Activated T-cell treated with anti-CD3 and anti-CD28 coated beads, Interleukin-2, amount 50 U/mL, for 24 hours (primary cell): ENCODE data around the gene MFSD6L.
"Not testable (repeated sequence)": the region's sequence is repeated elsewhere in the genome, so short reads cannot be mapped to it uniquely, and the experiment has no call there.

Source experiments
- DNase-seq: peaks from one replicate; pipeline ENCODE4 v3.0.0-alpha.2; 2020
- H3K27ac Mint-ChIP-seq: 2 replicates; pipeline ENCODE4 v1.8.0; 2020; ENCODE audit warnings: mild to moderate bottlenecking, mixed read lengths
- H3K27me3 Mint-ChIP-seq: 2 replicates; pipeline ENCODE4 v1.8.0; 2020; ENCODE audit warnings: mixed read lengths
- H3K36me3 Mint-ChIP-seq: 2 replicates; pipeline ENCODE4 v1.8.0; 2020; ENCODE audit warnings: low read depth, mixed read lengths
- H3K4me1 Mint-ChIP-seq: 2 replicates; pipeline ENCODE4 v1.8.0; 2020; ENCODE audit warnings: low read depth, mixed read lengths
- H3K4me3 Mint-ChIP-seq: 2 replicates; pipeline ENCODE4 v1.8.0; 2020; ENCODE audit warnings: mild to moderate bottlenecking, moderate library complexity, mixed read lengths
- H3K9me3 Mint-ChIP-seq: 2 replicates; pipeline ENCODE4 v1.8.0; 2020; ENCODE audit warnings: mixed read lengths

The MFSD6L gene

GRCh38 chr17:8806926-8807550 is 7.9 kb upstream of the MFSD6L start:
- Mint-ChIP-seq H3K4me3 (no peak overlapping the region), H3K27ac (no peak overlapping the region), H3K9me3 (peaks cover 27% of the 10 kb centered on the region), H3K27me3 (no peaks in the 10 kb centered on the region), H3K36me3 (peaks cover 19% of the 10 kb centered on the region), H3K4me1 (peaks cover 3% of the 10 kb centered on the region)
- no peak for DNase-seq

- DNase-seq: no peak
- Mint-ChIP-seq H3K4me3 (no peak overlapping the region), H3K4me1 (peaks cover 3% of the 10 kb centered on the region), H3K27me3 (no peaks in the 10 kb centered on the region), H3K27ac (no peak overlapping the region), H3K36me3 (peaks cover 14% of the 10 kb centered on the region), H3K9me3 (peaks cover 22% of the 10 kb centered on the region)
These were observed 7.2 kb upstream of the MFSD6L start for GRCh38 chr17:8806253-8806925.

GRCh38 chr17:8805396-8805795 is 6.2 kb upstream of the MFSD6L start:
- H3K27me3 Mint-ChIP-seq, H3K4me3 Mint-ChIP-seq, H3K27ac Mint-ChIP-seq, DNase-seq, H3K4me1 Mint-ChIP-seq: not testable (repeated sequence)
- H3K36me3 Mint-ChIP-seq: peaks cover 12% of the 10 kb centered on the region
- peaks cover 19% of the 10 kb centered on the region for H3K9me3 Mint-ChIP-seq

GRCh38 chr17:8803531-8804420 is 4.6 kb upstream of the MFSD6L start:
- Mint-ChIP-seq H3K27ac (no peak overlapping the region), H3K9me3 (peaks cover 10% of the 10 kb centered on the region), H3K36me3 (peaks cover 2% of the 10 kb centered on the region), H3K4me3 (no peak overlapping the region), H3K27me3 (no peaks in the 10 kb centered on the region), H3K4me1 (peaks cover 3% of the 10 kb centered on the region)
- no peak for DNase-seq

GRCh38 chr17:8801135-8801840 is 2.1 kb upstream of the MFSD6L start:
- no peak overlapping the region for H3K27ac Mint-ChIP-seq
- no peaks in the 10 kb centered on the region for H3K36me3 Mint-ChIP-seq
- H3K4me1 Mint-ChIP-seq: no peaks in the 10 kb centered on the region
- H3K9me3 Mint-ChIP-seq: no peaks in the 10 kb centered on the region
- H3K4me3 Mint-ChIP-seq: no peak overlapping the region
- no peaks in the 10 kb centered on the region for H3K27me3 Mint-ChIP-seq
- no peak for DNase-seq

- H3K27ac Mint-ChIP-seq: no peak overlapping the region
- DNase-seq: no peak
- H3K27me3 Mint-ChIP-seq: no peaks in the 10 kb centered on the region
These were observed 1.5 kb upstream of the MFSD6L start for GRCh38 chr17:8800656-8801055.

GRCh38 chr17:8799570-8800212 is 526 bp upstream of the MFSD6L start:
- H3K4me3 Mint-ChIP-seq: no peak overlapping the region
- H3K9me3 Mint-ChIP-seq: no peaks in the 10 kb centered on the region
- no peak overlapping the region for H3K27ac Mint-ChIP-seq
- H3K4me1 Mint-ChIP-seq: no peaks in the 10 kb centered on the region
- H3K27me3 Mint-ChIP-seq: no peaks in the 10 kb centered on the region
- DNase-seq: no peak
- no peaks in the 10 kb centered on the region for H3K36me3 Mint-ChIP-seq

More at GRCh38 chr17:8800656-8801055, 1.5 kb upstream of the MFSD6L start:
- Mint-ChIP-seq H3K36me3 (no peaks in the 10 kb centered on the region), H3K9me3 (no peaks in the 10 kb centered on the region), H3K4me1 (no peaks in the 10 kb centered on the region), H3K4me3 (no peak overlapping the region)

DNA sequence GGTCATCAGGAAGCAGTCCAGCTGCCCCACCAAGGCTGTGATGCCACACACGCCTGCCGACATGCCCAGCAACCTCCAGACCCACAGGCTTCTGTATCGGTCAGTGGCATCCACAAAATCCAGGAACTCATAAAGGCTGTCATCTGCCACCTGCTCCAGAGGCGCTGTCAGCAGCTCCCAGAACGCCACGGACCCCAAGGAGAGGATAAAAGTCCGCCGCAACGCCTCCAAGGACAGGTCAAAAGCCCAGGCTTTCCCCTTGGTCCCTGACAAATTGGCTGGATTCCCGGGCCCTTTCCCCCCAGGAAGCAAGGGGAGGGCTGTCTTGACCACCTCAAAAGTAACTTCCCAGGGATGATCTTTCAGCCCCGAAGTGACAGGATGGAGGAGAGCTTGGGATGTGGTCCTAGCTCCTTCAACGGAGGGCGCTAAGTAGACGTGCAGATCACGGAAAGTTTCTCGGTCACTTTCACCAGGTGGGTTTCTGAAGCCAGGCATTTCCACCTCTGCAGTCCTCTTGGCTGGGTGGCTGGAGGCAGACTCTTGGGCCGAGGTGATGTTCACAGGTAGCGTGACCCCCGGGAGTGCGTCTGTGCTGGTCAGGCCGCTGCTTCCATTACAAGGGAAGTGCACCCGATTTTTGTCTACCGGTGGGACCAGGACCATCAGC is 854 bp downstream of the MFSD6L start:
- DNase-seq: no peak
- no peak overlapping the region for H3K4me3 Mint-ChIP-seq
- no peaks in the 10 kb centered on the region for H3K9me3 Mint-ChIP-seq
- H3K4me1 Mint-ChIP-seq: no peaks in the 10 kb centered on the region
- no peak overlapping the region for H3K27ac Mint-ChIP-seq
- no peaks in the 10 kb centered on the region for H3K36me3 Mint-ChIP-seq
- H3K27me3 Mint-ChIP-seq: no peaks in the 10 kb centered on the region

- no peaks in the 10 kb centered on the region for H3K36me3 Mint-ChIP-seq
- no peaks in the 10 kb centered on the region for H3K9me3 Mint-ChIP-seq
- no peak for DNase-seq
- no peaks in the 10 kb centered on the region for H3K27me3 Mint-ChIP-seq
- no peak overlapping the region for H3K27ac Mint-ChIP-seq
- no peaks in the 10 kb centered on the region for H3K4me1 Mint-ChIP-seq
- no peak overlapping the region for H3K4me3 Mint-ChIP-seq
These were observed 1.5 kb downstream of the MFSD6L start for GRCh38 chr17:8797621-8798175.

DNA sequence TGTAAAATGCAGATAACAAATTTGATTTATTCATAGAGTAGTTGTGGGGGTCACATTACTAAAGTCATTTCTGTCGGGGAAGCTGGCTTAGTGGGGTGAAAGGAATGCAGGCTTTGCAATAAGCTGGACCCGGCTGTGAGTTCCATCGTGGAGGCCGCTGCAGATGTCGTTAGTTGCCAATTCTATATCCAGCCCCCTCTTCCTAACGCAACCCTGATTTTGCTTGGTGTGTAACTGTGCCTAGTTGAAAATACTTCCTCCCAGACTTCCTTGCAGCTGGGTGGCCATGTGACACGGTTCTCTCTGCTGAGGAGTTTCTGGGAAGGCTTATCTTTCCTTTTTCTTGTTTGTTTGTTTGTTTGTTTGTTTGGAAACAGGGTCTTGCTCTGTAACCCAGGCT is 4.5 kb downstream of the MFSD6L start:
- Mint-ChIP-seq H3K9me3 (peaks cover 10% of the 10 kb centered on the region), H3K27ac (no peak overlapping the region), H3K4me1 (peaks cover 3% of the 10 kb centered on the region), H3K4me3 (no peak overlapping the region), H3K36me3 (no peaks in the 10 kb centered on the region), H3K27me3 (no peaks in the 10 kb centered on the region)
- no peak for DNase-seq

- H3K4me1 Mint-ChIP-seq: peaks cover 3% of the 10 kb centered on the region
- no peak overlapping the region for H3K27ac Mint-ChIP-seq
- no peaks in the 10 kb centered on the region for H3K27me3 Mint-ChIP-seq
- peaks cover 10% of the 10 kb centered on the region for H3K9me3 Mint-ChIP-seq
- no peak overlapping the region for H3K4me3 Mint-ChIP-seq
- no peaks in the 10 kb centered on the region for H3K36me3 Mint-ChIP-seq
- DNase-seq: no peak
These were observed 5.5 kb downstream of the MFSD6L start for GRCh38 chr17:8793649-8794048.

DNA sequence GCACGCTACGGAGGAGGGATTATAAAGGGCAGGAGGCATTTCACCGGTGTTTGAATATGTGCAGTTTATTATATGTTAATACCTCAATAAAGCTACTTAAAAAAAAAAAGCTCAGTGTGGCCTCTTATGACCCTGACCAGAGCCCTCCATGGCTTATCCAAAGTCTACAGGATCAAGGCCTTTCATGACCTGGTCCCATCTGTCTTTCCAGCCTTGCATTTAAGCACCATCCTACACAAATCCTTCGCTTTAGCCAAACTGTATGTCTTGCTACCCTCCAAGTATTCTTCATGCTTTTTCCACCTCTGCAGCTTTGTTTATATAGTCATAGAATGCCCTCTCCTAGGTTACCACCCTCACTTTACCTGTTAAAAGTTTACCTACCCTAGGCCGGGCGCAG is 6.5 kb downstream of the MFSD6L start:
- Mint-ChIP-seq H3K27me3 (no peaks in the 10 kb centered on the region), H3K9me3 (peaks cover 10% of the 10 kb centered on the region), H3K4me1 (peaks cover 3% of the 10 kb centered on the region), H3K27ac (no peak overlapping the region), H3K36me3 (no peaks in the 10 kb centered on the region), H3K4me3 (no peak overlapping the region)
- DNase-seq: no peak

DNA sequence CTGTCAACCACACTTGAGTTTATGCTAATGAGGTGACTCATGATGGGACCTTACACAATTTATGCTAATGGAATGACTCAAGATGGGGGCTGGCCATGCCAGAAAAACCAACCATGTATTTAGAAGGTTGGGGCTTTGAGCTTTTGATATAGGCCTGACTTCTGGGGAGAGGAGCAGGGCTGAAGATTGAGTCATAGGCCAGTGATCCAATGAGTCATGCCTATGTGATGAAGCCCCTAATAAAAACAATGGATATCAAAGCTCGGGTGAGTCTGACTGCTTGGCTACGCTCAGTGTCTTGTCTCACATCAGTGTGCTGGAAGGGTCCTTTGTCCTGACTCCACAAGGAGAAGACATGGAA is 7.3 kb downstream of the MFSD6L start:
- no peak for DNase-seq
- Mint-ChIP-seq H3K27me3 (no peaks in the 10 kb centered on the region), H3K36me3 (no peaks in the 10 kb centered on the region), H3K4me3 (no peak overlapping the region), H3K27ac (no peak overlapping the region), H3K4me1 (peaks cover 3% of the 10 kb centered on the region), H3K9me3 (peaks cover 10% of the 10 kb centered on the region)
